Left forelimb (tissue), 1 donor: ENCODE data around the gene ZBTB49.
A peak's percentile ranks its signal among the peaks of the same experiment; 100 is the strongest.
"Not testable (repeated sequence)": the region's sequence is repeated elsewhere in the genome, so short reads cannot be mapped to it uniquely, and the experiment has no call there.

Experiments used
- DNase-seq: peaks from one replicate; pipeline ENCODE4 v3.0.0-alpha.2; 2018; ENCODE audit warnings: low spot score

Gene ZBTB49

DNA sequence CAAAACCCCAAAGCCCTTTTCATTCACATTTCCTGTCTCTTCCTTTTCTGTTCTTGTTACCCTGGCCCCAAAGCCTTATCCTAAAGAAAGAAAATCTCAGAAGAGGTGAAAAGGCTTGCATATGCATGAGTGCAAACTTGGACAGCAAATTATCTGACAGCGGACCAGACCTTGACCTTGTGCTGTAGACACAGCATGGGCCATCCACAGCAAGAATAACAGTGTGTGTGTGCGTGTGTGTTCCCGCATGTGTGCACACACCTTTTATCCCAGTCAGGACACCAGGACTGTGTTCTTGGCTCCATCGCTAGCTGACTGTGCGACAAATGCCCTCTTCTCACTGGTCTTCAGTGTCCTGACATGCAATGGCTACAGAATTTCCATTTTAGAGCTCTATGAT lies 35.3 kb downstream of the ZBTB49 start:
- peak; percentile 3 for DNase-seq

GRCh38 chr4:4326166-4326565 lies 36.1 kb downstream of the ZBTB49 start:
- DNase-seq: peak; percentile 54

- DNase-seq: peak; percentile 59
Observed at GRCh38 chr4:4327652-4328121, 37.6 kb downstream of the ZBTB49 start.

DNA sequence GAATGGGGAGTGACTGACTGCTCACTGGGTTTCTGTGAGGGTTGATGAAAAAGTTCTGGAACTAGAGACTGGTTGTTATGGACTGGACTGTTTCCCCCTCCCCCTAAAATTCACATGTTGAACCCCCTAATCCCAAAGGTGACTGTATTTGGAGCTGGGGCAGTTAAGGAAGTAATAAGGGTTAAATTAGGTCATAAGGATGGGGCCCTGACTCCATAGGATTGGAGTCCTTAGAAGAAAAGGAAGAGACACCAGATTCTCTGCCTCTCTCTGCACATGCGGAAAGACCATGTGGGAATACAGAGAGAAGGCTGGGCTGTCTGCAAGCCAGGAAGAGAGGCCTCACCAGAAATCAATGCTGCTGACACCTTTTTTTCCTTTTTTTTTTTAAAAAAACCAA lies 38.2 kb downstream of the ZBTB49 start:
- DNase-seq: no peak

DNA sequence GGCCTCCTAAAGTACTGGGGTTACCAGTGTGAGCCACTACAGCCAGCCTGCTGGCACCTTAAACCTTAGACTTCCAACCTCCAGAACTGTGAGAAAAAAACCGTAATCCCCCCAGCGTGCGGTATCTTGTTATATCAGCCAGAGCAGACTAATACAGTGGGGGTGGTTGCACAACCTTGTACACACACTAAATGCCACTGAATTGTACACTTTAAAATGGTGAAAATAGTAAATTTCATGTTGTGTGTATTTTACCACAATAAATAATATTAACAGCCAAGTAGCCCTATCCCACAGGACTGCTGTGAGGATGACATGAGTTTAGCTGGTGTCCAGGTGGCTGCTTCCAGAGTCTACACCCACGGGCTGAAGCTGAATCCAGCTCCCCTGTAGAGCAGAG lies 38.8 kb downstream of the ZBTB49 start:
- DNase-seq: no peak

GRCh38 chr4:4329496-4329895 lies 39.4 kb downstream of the ZBTB49 start:
- DNase-seq: no peak

DNA sequence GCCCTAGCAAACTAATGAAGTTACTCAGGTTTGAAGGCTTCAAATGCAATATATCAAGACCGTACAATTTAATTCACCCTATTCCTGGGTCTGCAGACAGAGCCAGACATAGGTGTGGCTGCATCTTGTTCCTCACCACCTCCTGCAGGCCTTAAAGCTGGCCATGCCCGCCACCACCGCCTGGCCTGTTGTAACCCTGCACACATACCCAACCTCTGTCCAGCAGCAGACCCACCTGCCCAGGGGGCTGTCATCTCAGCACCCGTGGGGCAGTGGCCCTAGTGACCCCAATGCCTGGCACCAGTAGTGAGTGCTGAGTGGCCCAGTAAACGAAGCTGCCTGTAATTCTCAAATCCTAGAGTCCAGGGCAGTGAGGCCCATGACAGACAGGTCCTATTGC lies 40.7 kb downstream of the ZBTB49 start:
- DNase-seq: no peak

GRCh38 chr4:4332529-4332928 lies 42.5 kb downstream of the ZBTB49 start:
- DNase-seq: no peak

- no peak for DNase-seq
Observed at GRCh38 chr4:4333265-4333706, 43.2 kb downstream of the ZBTB49 start.

DNA sequence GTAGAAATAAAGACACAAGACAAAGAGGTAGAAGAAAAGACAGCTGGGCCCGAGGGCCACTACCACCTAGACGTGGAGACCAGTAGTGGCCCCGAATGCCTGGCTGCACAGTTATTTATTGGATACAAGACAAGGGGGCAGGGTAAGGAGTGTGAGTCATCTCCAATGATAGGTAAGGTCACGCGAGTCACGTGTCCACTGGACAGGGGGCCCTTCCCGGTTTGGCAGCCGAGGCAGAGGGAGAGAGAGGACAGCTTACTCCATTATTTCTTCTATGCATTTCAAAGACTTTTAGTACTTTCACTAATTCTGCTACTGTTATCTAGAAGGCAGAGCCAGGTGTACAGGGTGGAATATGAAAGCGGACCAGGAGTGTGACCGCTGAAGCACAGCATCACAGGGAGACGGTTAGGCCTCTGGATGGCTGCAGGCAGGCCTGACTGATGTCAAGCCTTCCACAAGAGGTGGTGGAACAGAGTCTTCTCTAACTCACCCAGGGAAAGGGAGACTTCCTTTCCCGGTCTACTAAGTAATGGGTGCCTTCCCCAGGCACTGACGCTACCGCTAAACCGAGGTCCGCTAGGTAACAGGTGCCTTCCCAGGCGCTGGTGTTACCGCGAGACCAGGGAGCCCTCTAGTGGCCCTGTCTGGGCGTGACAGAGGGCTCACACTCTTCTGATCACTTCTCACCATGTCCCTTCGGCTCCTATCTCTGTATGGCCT lies 44.9 kb downstream of the ZBTB49 start:
- DNase-seq: no peak

DNA sequence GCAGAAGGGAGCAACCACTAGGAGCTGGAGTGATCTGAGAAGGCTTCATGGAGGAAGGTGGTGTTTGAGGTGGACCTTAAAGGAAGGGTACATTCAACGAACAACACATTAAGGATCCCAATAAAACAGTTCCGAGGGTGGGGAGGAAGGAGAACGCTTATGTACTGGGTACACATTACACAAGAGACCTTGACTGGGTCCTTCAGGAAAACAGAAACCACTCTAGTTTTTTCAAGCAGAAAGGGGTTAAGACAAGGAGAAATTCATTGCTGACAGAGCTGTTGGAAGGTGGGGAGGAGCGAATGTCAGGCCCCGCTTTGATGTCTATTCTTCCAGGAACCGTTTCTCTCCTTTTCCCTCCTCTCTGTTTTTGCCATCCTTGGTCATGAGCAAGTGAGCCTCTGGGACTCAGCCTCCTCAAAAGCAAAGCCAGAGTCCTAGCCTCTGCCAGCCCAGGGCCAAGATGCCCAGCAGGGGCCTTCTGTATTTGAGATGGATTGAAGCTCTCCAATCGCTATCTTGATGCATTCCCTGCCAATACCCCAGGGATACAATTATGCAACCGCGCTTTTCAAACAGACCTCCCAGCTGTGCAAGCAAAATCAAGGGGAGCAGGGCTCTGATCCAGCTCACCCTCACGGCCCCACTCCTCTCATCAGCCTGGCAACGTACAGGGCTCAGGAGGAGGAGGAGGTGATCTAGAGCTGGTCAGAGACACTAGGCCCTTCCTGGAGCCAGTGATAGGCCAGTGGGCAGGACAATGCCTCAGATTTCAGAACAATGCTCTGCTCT lies 48.4 kb downstream of the ZBTB49 start:
- no peak for DNase-seq

DNA sequence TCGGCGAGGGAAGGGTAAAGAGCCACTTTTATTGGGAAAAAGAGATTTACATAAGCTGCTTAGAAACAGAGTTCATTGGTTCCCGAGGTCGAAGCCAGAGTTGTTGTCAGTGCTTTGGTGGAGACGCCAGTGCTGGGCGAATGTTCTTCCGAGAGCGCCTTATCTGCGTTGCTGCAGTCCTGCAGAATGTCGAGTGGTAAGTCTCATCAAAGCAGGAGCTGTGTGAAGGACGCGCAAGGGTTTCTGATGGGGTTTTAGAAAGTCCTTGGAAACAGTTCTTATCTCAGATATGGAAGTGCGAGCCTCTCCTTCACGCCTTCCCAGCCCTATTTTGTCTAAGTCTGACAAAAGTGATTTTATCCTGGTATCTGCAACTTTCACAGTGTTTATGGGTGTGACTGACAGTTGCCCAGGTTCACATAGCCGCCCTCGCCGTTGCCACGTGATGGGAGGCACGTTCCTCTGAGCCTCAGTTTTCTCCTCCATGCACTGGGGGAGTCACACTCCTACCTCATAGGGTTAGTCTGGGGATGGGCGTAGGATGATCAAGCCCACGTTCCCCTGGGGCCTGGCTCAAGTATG lies 49.5 kb downstream of the ZBTB49 start:
- no peak for DNase-seq

DNA sequence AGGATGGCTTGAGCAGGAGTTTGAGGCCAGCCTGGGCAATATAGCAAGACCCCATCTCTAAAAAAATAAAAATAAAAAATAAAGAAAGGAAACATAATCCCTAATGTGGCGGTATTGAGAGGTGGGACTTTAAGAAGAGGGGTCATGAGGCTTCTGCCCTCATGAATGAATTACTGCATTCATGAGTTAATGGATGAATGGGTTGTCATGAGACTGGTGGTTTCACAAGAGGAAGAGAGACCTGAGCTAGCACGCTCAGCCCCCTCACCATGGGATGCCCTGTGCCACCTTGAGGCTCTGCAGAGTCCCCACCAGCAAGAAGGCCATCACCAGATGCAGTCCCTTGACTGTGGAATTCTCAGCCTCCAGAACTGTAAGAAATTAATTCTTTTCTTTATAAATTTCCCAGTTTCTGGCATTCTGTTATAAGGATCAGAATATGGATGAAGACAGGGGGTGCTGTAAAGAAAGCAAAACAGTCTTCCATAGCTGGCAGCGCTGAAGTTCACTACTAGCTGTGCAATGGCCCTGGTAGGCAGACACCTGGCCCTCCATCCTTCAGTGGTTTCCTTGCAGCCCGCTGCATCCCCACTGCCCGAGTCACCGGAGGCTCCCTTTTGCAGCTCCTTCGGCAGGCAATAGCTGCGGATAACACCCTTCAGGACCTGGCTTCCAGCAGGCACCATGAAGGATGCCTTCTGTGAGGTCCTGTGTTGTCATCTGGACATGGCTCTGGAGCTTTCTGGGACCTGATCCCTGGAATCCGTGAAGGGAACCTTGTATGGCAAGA lies 52.0 kb downstream of the ZBTB49 start:
- no peak for DNase-seq

- no peak for DNase-seq
Observed at GRCh38 chr4:4343038-4343437, 53.0 kb downstream of the ZBTB49 start.

GRCh38 chr4:4344915-4345527 lies 55.0 kb downstream of the ZBTB49 start:
- DNase-seq: no peak

DNA sequence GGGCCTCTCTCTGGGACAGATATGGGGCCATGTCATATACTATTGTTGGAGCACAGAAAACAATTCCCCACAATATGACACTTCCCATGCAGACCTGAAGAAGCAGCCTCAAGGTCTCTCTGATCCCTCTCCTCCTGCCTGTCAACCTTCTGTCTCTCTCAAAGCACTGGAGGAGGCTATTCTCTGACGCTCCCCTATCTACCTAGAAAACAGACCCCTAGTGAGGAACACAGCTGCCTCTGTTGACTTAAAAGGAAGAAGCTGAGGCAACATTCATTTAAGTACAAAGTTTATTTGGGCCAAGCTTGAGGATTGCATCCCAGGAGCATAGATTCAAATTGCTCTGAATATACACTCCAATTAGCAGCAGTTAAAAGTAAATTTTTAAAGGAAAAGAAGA lies 57.5 kb downstream of the ZBTB49 start:
- no peak for DNase-seq

GRCh38 chr4:4348585-4348984 lies 58.5 kb downstream of the ZBTB49 start:
- DNase-seq: not testable (repeated sequence)

GRCh38 chr4:4349867-4350266 lies 59.8 kb downstream of the ZBTB49 start:
- DNase-seq: no peak

- DNase-seq: no peak
Observed at GRCh38 chr4:4350909-4351308, 60.9 kb downstream of the ZBTB49 start.

DNA sequence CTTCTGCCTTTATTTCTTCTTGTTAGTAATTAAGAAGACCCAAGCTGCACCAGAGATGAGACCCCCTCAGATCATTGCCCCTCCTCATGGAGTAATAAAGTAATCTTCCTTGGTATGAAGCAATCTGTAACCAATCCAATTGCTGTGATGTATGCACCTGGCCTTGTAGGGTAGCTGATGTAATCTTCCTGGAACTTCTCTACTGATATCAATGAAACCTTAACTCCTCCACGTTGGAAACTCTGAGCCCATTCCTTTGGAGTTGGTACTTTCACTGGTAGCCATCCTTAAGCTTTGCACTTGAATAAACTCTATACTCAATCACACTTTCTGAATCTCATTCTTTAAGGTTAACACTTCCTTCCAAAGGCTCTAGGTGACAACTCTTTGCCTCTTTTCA lies 65.3 kb downstream of the ZBTB49 start:
- no peak for DNase-seq

GRCh38 chr4:4356106-4357041 lies 66.3 kb downstream of the ZBTB49 start:
- DNase-seq: no peak
